ENCODE data around the gene C14orf93.

- TF ChIP-seq CTCF (IDR thresholded peaks at IDR 0.05), result no peak
- no peak for TF ChIP-seq POLR2AphosphoS5 (IDR thresholded peaks at IDR 0.05)
- no peak for TF ChIP-seq EP300 (IDR thresholded peaks at IDR 0.05; ENCODE audit: low read depth)
- no peak for TF ChIP-seq POLR2A (IDR thresholded peaks at IDR 0.05)
Observed at GRCh38 chr14:22978981-22979671, 30.8 kb downstream of the C14orf93 start.

All from transverse colon (tissue), 4 donors.